GM12878 (cell line): Measurements from ENCODE around the gene ABR. TPM values are rescaled to one million over a fixed set of nuclear protein-coding genes. Genes with fewer than 3 reads are reported as not detected.

Experiments used
- ATAC-seq: fragments of 200-7000 bp; cut with Tn5 transposase; 3 replicates; pipeline ENCODE4 v1.9.1; 2020; ENCODE audit warnings: mild to moderate bottlenecking, moderate library complexity
- BruUV-seq: library from RNA; stranded (reverse); fragments of 400-500 nt; replicated peaks from 2 replicates; lab custom pipeline; 2021; lab: Mats Ljungman, UMichigan
- CTCF ChIA-PET: fragments of 300-600 bp; sonication (Branson Sonifier 250); formaldehyde crosslinking; extraction: SDS; loops from one replicate; lab custom pipeline; 2021; ENCODE audit warnings: inconsistent platforms; lab: Yijun Ruan, JAX
- POLR2A ChIA-PET: fragments of 350-600 bp; formaldehyde crosslinking; extraction: SDS; loops from one replicate; lab custom pipeline; 2021; ENCODE audit warnings: inconsistent platforms; lab: Charles Lee
- RAD21 ChIA-PET: fragments of 300-600 bp; sonication (Branson Sonifier 250); formaldehyde crosslinking; loops from one replicate; lab custom pipeline; 2023; ENCODE audit warnings: antibody characterized with exemption; ENCODE audit not compliant: unreplicated experiment; lab: Charles Lee
- SMC1A ChIA-PET: fragments of 300-600 bp; sonication (Branson Sonifier 250); formaldehyde crosslinking; loops from one replicate; lab custom pipeline; 2023; ENCODE audit not compliant: unreplicated experiment, uncharacterized antibody; lab: Charles Lee
- DNase-seq: peaks from one replicate; pipeline ENCODE4 v3.0.0-alpha.2; 2011; ENCODE audit warnings: low read depth, low spot score
- FAIRE-seq: peaks from 3 replicates; lab custom pipeline; 2011; peaks lifted over from hg19 to GRCh38; lab: Jason Lieb, UNC
- H2AFZ ChIP-seq: 2 replicates; pipeline ENCODE4 v1.6.0; 2011; ENCODE audit warnings: low read depth, low read length, control low read depth; ENCODE audit not compliant: control insufficient read depth
- H3K27ac ChIP-seq: 2 replicates; pipeline ENCODE4 v1.5.1; 2011; ENCODE audit warnings: control low read depth; ENCODE audit not compliant: control insufficient read depth, insufficient read depth
- H3K27me3 ChIP-seq, 2 experiments: replicated peaks in 1 of 2; 2 replicates each; pipeline versions ENCODE4 v1.6.0 to v1.6.1; 2011; ENCODE audit warnings: low read length in 1 of 2; ENCODE audit not compliant: control insufficient read depth in 2 of 2, insufficient read depth in 2 of 2
- H3K36me3 ChIP-seq, 2 experiments: 2 replicates each; pipeline ENCODE4 v1.5.1; 2011; ENCODE audit warnings: low read length in 1 of 2; ENCODE audit not compliant: control insufficient read depth in 2 of 2, insufficient read depth in 2 of 2
- H3K4me1 ChIP-seq: 2 replicates; pipeline ENCODE4 v1.6.1; 2011; ENCODE audit warnings: mild to moderate bottlenecking, low read length, moderate library complexity, mixed read lengths; ENCODE audit not compliant: control insufficient read depth, insufficient read depth
- H3K4me2 ChIP-seq: 2 replicates; pipeline ENCODE4 v1.6.0; 2011; ENCODE audit warnings: control low read depth; ENCODE audit not compliant: control insufficient read depth, insufficient read depth
- H3K4me3 ChIP-seq: fragments of 200-600 bp; sonication (generic); 2 replicates; pipeline ENCODE4 v1.5.1; 2016
- H3K79me2 ChIP-seq: 2 replicates; pipeline ENCODE4 v1.6.0; 2011; ENCODE audit warnings: low read length; ENCODE audit not compliant: control insufficient read depth, insufficient read depth
- H3K9ac ChIP-seq: 2 replicates; pipeline ENCODE4 v1.8.0; 2011; ENCODE audit warnings: low read length, control low read depth, mixed read lengths; ENCODE audit not compliant: control insufficient read depth, insufficient read depth
- H3K9me3 ChIP-seq: replicated peaks from 3 replicates; pipeline ENCODE4 v1.5.1; 2011; ENCODE audit warnings: mild to moderate bottlenecking, low read length; ENCODE audit not compliant: control insufficient read depth, insufficient read depth
- H4K20me1 ChIP-seq: 2 replicates; pipeline ENCODE4 v1.6.0; 2011; ENCODE audit not compliant: control insufficient read depth, insufficient read depth
- CREM ChIP-seq: IDR thresholded peaks from 2 replicates; pipeline ENCODE4 v1.6.1; 2014; ENCODE audit warnings: antibody characterized with exemption, low read depth
- KAT2A ChIP-seq: conservative IDR thresholded peaks from 2 replicates; pipeline ENCODE4 v1.6.1; 2011; ENCODE audit warnings: low read depth, low read length; ENCODE audit not compliant: control insufficient read depth
- MXI1 ChIP-seq: fragments of 150-350 bp; IDR thresholded peaks from 2 replicates; pipeline ENCODE4 v1.6.1; 2011; ENCODE audit warnings: low read depth, mild to moderate bottlenecking, inconsistent platforms, low read length, improper control_type of control experiment
- MYC ChIP-seq: IDR thresholded peaks from 2 replicates; pipeline ENCODE4 v1.6.1; 2011; ENCODE audit warnings: mild to moderate bottlenecking, low read length, moderate library complexity, inconsistent platforms; ENCODE audit not compliant: insufficient read depth, insufficient replicate concordance, insufficient read length, severe bottlenecking
- NBN ChIP-seq: fragments of 450-650 bp; IDR thresholded peaks from 2 replicates; pipeline ENCODE4 v1.6.1; 2016
- SMC3 ChIP-seq: IDR thresholded peaks from 2 replicates; pipeline ENCODE4 v1.6.1; 2011; ENCODE audit warnings: low read length, improper control_type of control experiment, borderline replicate concordance
- ZNF207 ChIP-seq: fragments of 450-650 bp; IDR thresholded peaks from 2 replicates; pipeline ENCODE4 v1.6.1; 2014; ENCODE audit warnings: antibody characterized with exemption, mild to moderate bottlenecking, borderline replicate concordance
- WGBS: methylation state at CpG from one replicate; pipeline ENCODE4 v1.1.6; 2016; ENCODE audit warnings: low lambda C conversion rate; ENCODE audit not compliant: insufficient replicate concordance, insufficient coverage; ENCODE audit errors: missing lambda C conversion rate; 5-methylcytosine and 5-hydroxymethylcytosine counted together
- in situ Hi-C: fragments of 300-500 bp; cut with MboI; formaldehyde crosslinking; loops from 9 replicates; pipeline ENCODE4 v1.14.3; 2018; ENCODE audit warnings: mixed read lengths
- intact Hi-C: fragments of 100-400 bp; cut with micrococcal nuclease; formaldehyde crosslinking; loops from one replicate; pipeline ENCODE4 v1.14.2; 2022; ENCODE audit not compliant: unreplicated experiment
- polyA plus RNA-seq, 11 experiments: library from polyadenylated mRNA; depleted of rRNA in 4 of 11; unstranded in 6 of 11; stranded (reverse) in 5 of 11; fragments of >200 nt; fragmentation: Nextera tagmentation in 4 of 11; fragmentation: Illumina TruSeq in 1 of 11; extraction: Ambion mirVana in 4 of 11; extraction: Trizol in 1 of 11; gene quantifications; 1 replicate in 1 of 11; 2 replicates in 10 of 11; pipeline versions ENCODE4 v1.2.1 to v1.2.3, GENCODE V29; 2011 to 2016; ENCODE audit warnings: inconsistent platforms in 2 of 11, missing spikeins in 2 of 11, low read depth in 1 of 11
- total RNA-seq, 4 experiments: library from RNA; depleted of rRNA in 3 of 4; stranded (reverse); fragments of >200 nt in 3 of 4; fragmentation: Illumina TruSeq in 1 of 4; extraction: Trizol in 1 of 4; gene quantifications; 2 replicates each; pipeline versions ENCODE4 v1.2.1 to v1.2.3, GENCODE V29; 2013 to 2021
- TF ChIP-seq, protein P1 (sequence below): fragments of 150-350 bp; IDR thresholded peaks from 2 replicates; pipeline ENCODE4 v1.6.1; 2014; ENCODE audit warnings: mild to moderate bottlenecking, low read depth, low read length
- TF ChIP-seq, protein P2 (sequence below): fragments of 450-650 bp; conservative IDR thresholded peaks from 2 replicates; pipeline ENCODE4 v1.6.1; 2017; ENCODE audit warnings: mild to moderate bottlenecking, moderate library complexity
- TF ChIP-seq, protein P3 (sequence below): IDR thresholded peaks from 2 replicates; pipeline ENCODE4 v1.6.1; 2012; ENCODE audit warnings: mild to moderate bottlenecking, low read depth, low read length

ABR gene
- total and polyA plus RNA-seq, 10 of the 15 experiments (the other 5 are each of a cell fraction or from before 2014, with no cell fraction given), result 1.4 to 112 (median 30.0) TPM

DNA sequence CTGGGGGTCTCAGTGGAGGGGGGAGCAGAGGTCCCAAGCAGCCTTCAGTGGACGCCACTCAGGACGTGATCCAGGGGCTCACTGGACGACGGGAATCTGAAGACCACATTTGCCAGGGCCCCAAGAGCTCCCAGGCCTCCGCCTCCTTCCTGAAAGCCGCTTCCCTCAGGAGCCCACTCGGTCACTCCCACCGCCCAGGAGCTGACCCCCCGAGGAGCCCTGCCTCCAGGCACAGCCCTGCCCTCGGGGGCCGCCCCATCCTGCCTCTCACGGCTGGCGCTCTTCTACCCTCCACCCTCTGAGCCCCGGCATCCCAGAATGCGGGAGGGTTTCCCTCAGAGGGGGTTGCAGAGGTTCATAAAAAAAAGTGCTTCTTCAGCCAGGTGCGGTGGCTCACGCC lies 158.6 kb downstream of the ABR start:
- FAIRE-seq, result no peak
- 97% methylated on average over 16 of the region's 17 CpGs for WGBS

More for the DNA sequence above, 158.6 kb downstream of the ABR start:
- Histone ChIP-seq H3K79me2 (no peaks in the 10 kb centered on the region), H4K20me1 (no peaks in the 10 kb centered on the region), H3K27me3 (no peaks in the 10 kb centered on the region), H3K9me3 (no peaks in the 10 kb centered on the region), H2AFZ (no peak overlapping the region), H3K27ac (no peak overlapping the region), H3K4me3 (no peak overlapping the region), H3K9ac (no peak overlapping the region), H3K4me1 (no peaks in the 10 kb centered on the region), H3K36me3 (peaks cover 0 to 2% of the 10 kb centered on the region in 2 experiments; a peak in 3 of 4 replicates), H3K4me2 (no peak overlapping the region)
- ChIA-PET CTCF (no interaction called here), SMC1A (no interaction called here), POLR2A (no interaction called here), RAD21 (no interaction called here)
- intact Hi-C loops (no loop called here), in situ Hi-C loops (no loop called here)
- no peak for DNase-seq
- ATAC-seq, result no peak
- TF ChIP-seq, protein P1, sequence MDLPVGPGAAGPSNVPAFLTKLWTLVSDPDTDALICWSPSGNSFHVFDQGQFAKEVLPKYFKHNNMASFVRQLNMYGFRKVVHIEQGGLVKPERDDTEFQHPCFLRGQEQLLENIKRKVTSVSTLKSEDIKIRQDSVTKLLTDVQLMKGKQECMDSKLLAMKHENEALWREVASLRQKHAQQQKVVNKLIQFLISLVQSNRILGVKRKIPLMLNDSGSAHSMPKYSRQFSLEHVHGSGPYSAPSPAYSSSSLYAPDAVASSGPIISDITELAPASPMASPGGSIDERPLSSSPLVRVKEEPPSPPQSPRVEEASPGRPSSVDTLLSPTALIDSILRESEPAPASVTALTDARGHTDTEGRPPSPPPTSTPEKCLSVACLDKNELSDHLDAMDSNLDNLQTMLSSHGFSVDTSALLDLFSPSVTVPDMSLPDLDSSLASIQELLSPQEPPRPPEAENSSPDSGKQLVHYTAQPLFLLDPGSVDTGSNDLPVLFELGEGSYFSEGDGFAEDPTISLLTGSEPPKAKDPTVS, result no peak
- TF ChIP-seq CREM (no peak), NBN (no peak), SMC3 (no peak), MXI1 (no peak), KAT2A (no peak), MYC (no peak), ZNF207 (no peak)
- TF ChIP-seq, protein P2, sequence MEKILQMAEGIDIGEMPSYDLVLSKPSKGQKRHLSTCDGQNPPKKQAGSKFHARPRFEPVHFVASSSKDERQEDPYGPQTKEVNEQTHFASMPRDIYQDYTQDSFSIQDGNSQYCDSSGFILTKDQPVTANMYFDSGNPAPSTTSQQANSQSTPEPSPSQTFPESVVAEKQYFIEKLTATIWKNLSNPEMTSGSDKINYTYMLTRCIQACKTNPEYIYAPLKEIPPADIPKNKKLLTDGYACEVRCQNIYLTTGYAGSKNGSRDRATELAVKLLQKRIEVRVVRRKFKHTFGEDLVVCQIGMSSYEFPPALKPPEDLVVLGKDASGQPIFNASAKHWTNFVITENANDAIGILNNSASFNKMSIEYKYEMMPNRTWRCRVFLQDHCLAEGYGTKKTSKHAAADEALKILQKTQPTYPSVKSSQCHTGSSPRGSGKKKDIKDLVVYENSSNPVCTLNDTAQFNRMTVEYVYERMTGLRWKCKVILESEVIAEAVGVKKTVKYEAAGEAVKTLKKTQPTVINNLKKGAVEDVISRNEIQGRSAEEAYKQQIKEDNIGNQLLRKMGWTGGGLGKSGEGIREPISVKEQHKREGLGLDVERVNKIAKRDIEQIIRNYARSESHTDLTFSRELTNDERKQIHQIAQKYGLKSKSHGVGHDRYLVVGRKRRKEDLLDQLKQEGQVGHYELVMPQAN, result no peak
- TF ChIP-seq, protein P3, sequence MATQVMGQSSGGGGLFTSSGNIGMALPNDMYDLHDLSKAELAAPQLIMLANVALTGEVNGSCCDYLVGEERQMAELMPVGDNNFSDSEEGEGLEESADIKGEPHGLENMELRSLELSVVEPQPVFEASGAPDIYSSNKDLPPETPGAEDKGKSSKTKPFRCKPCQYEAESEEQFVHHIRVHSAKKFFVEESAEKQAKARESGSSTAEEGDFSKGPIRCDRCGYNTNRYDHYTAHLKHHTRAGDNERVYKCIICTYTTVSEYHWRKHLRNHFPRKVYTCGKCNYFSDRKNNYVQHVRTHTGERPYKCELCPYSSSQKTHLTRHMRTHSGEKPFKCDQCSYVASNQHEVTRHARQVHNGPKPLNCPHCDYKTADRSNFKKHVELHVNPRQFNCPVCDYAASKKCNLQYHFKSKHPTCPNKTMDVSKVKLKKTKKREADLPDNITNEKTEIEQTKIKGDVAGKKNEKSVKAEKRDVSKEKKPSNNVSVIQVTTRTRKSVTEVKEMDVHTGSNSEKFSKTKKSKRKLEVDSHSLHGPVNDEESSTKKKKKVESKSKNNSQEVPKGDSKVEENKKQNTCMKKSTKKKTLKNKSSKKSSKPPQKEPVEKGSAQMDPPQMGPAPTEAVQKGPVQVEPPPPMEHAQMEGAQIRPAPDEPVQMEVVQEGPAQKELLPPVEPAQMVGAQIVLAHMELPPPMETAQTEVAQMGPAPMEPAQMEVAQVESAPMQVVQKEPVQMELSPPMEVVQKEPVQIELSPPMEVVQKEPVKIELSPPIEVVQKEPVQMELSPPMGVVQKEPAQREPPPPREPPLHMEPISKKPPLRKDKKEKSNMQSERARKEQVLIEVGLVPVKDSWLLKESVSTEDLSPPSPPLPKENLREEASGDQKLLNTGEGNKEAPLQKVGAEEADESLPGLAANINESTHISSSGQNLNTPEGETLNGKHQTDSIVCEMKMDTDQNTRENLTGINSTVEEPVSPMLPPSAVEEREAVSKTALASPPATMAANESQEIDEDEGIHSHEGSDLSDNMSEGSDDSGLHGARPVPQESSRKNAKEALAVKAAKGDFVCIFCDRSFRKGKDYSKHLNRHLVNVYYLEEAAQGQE, result no peak
- BruUV-seq, result no TSS peak
